HG03571 (cell line): ENCODE measurements around the gene DLGAP1.

Experiments used
- ATAC-seq: cut with Tn5 transposase; IDR thresholded peaks from one replicate; pipeline ENCODE4 v1.9.1; 2021; ENCODE audit not compliant: unreplicated experiment

Gene DLGAP1

GRCh38 chr18:4007846-4008245, 447.3 kb downstream of the DLGAP1 start:
- ATAC-seq: no peak

GRCh38 chr18:4004183-4004829, 450.8 kb downstream of the DLGAP1 start:
- ATAC-seq: no peak

GRCh38 chr18:3998698-3999333, 456.3 kb downstream of the DLGAP1 start:
- no peak for ATAC-seq

- peak; percentile 53 for ATAC-seq
Observed at GRCh38 chr18:3995476-3996102, 459.5 kb downstream of the DLGAP1 start.

- ATAC-seq: no peak
Observed at GRCh38 chr18:3993941-3994687, 461.0 kb downstream of the DLGAP1 start.

- no peak for ATAC-seq
Observed at GRCh38 chr18:3985664-3986063, 469.4 kb downstream of the DLGAP1 start.

- ATAC-seq: no peak
Observed at GRCh38 chr18:3985020-3985419, 470.1 kb downstream of the DLGAP1 start.

- no peak for ATAC-seq
Observed at GRCh38 chr18:3984163-3984757, 470.8 kb downstream of the DLGAP1 start.

- ATAC-seq: no peak
Observed at GRCh38 chr18:3983351-3983969, 471.6 kb downstream of the DLGAP1 start.

GRCh38 chr18:3982541-3982940, 472.6 kb downstream of the DLGAP1 start:
- ATAC-seq: no peak

GRCh38 chr18:3979024-3979423, 476.1 kb downstream of the DLGAP1 start:
- no peak for ATAC-seq

- no peak for ATAC-seq
Observed at GRCh38 chr18:3973191-3973850, 481.8 kb downstream of the DLGAP1 start.

GRCh38 chr18:3972291-3972930, 482.7 kb downstream of the DLGAP1 start:
- ATAC-seq: no peak

GRCh38 chr18:3970929-3971328, 484.2 kb downstream of the DLGAP1 start:
- no peak for ATAC-seq

GRCh38 chr18:3967359-3968180, 487.5 kb downstream of the DLGAP1 start:
- ATAC-seq: no peak

GRCh38 chr18:3966642-3967358, 488.3 kb downstream of the DLGAP1 start:
- ATAC-seq: no peak

GRCh38 chr18:3966246-3966641, 488.9 kb downstream of the DLGAP1 start:
- no peak for ATAC-seq

GRCh38 chr18:3960977-3961376, 494.1 kb downstream of the DLGAP1 start:
- ATAC-seq: no peak
